HG03521 (cell line): ENCODE results near the gene RPS6KA4.

Experiments used
- ATAC-seq: cut with Tn5 transposase; IDR thresholded peaks from one replicate; pipeline ENCODE4 v1.9.1; 2021; ENCODE audit warnings: mild to moderate bottlenecking, moderate library complexity; ENCODE audit not compliant: unreplicated experiment

The RPS6KA4 gene

GRCh38 chr11:64324692-64325469 lies 34.1 kb upstream of the RPS6KA4 start:
- ATAC-seq: no peak

DNA sequence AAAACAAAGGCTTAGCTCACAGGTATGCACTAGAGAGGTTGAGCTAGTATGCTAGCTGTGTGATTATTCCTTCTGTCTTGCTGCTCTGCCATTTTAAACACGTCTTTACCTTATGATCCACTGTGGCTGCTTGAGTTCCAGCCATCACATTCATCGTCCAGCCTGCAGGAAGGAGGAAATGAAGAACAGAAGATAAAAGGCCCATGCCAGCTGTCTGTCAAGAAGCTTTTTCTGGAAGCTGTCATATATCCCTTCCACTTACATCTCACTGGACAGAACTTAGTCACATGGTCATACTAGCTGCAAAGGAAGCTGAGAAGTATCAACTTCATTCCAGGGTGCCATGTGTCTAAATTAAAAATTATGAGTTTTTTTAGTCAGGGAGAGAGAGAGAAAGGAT lies 31.6 kb upstream of the RPS6KA4 start:
- no peak for ATAC-seq

DNA sequence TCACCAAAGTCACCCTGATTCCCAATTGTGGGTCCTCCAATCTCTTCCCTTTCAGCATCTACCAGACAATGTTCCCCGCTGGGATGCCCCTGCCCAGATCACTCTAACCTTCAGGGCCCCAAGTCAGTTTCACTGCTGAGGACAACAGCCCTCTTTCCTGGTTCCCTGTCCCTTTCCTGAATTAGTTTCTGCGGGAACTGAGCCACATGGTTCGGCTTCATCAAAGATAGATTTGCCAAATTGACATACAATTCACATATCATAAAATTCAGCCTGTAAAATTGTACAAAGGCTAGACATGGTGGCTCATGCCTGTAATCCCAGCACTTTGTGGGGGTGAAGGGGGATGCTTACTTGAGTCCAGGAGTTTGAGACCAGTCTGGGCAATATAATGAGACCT lies 31.0 kb upstream of the RPS6KA4 start:
- ATAC-seq: no peak

DNA sequence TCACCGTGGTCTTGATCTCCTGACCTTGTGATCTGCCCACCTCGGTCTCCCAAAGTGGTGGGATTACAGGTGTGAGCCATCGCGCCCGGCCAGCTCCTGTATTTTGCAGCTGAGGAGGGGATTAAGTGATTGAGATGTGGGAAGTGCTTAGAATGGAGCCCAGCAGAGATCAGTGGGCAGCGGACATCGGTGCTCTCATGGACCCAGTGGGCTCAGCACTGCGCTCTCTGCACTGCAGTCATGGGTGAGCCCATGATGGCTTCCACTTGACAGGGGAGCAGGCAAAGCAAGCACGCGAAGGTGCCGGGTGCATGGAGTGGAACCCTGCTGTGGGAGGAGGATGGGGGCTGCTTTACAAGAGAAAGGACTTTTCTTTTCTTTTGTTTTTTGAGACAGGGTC lies 28.1 kb upstream of the RPS6KA4 start:
- no peak for ATAC-seq

DNA sequence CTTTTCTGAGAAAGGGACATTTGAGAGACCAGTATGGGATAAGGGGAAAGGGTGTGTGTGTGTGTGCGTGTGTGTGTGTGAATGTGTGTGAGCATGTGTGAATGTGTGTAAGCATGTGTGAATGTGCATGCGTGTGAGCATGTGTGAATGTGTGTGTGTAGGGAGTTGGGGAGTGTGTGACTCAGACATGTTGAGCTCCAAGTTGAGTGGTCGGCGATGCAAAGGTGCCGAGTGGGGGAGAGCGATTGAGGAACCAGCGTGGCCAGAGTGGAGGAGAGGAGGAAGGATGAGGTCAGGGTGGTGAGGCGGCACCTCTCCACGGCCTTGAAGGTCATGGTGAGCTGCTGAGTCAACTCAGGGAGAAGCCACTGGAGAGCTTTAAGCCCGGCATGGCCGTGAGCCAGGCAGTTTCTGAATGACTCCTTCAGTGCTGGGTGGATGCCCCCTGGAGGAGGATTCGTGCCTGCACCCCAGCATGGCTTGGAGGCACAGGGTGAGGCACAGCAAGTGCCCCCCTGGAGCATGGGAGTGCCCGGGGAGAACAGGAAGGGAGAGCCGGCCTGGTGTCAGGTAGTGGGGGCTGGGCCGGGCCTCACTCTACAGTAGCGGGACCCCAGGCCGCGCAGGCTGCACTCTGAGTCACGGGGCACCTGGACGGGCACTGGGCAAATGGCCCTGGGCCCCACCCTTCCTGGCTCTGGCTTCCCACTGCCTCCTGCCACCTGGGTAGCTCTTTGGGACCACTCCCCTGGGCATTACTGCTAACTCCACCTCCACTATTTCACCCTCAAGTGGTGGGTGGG lies 27.2 kb upstream of the RPS6KA4 start:
- ATAC-seq: peak; percentile 40

- no peak for ATAC-seq
These were observed 25.4 kb upstream of the RPS6KA4 start for GRCh38 chr11:64333556-64333955.

DNA sequence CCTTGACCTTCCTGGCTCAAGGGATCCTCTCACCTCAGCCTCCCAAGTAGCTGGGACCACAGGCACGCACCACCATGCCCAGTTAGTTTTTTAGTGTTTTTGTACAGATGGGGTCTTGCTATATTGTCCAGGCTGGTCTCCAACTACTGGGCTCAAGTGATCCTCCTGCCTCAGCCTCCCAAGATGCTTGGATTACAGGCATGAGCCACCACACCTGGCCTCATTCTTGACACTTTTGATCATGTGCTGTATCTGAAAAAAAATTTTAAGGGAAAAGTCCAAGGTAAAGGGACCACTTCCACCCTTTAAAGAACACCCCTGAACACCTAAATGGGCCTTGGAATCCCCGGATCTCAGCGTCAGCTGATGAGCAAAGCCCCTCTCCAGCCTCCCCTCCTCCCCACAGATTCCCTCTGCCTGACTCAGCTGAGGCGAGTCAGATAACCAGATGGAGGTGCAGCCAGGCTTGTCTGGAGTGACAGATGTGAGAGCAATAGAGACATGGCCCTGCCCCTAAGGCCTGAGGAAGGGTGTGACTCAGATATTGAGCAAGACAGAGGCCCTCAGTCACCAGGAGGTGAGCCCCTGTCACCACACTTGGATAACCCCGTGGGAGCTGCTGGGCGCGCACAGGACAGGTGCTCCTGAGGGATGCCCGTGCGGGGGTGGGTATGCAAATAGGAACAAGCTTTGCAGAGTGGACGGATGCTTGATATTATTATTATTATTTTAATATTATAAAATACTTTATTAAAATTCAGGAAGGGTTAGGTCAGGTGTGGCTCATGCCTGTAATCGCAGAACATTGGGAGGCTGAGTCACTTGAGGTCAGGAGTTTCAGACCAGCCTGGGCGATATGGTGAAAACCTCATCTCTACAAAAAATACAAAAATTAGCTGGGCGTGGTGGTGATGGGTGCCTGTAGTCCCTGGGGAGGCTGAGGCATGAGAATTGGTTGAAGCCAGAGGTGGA lies 23.9 kb upstream of the RPS6KA4 start:
- peak; percentile 72 for ATAC-seq

- ATAC-seq: no peak
These were observed 21.3 kb upstream of the RPS6KA4 start for GRCh38 chr11:64337538-64338249.

GRCh38 chr11:64338716-64339115 lies 20.2 kb upstream of the RPS6KA4 start:
- no peak for ATAC-seq

- no peak for ATAC-seq
These were observed 19.7 kb upstream of the RPS6KA4 start for GRCh38 chr11:64339286-64339685.

GRCh38 chr11:64339754-64340408 lies 19.1 kb upstream of the RPS6KA4 start, which contains the start of gene CCDC88B:
CCDC88B (plus strand) TSS chr11:64340204; CDS start chr11:64340267, 63 bp downstream.
- peak; percentile 42 for ATAC-seq

DNA sequence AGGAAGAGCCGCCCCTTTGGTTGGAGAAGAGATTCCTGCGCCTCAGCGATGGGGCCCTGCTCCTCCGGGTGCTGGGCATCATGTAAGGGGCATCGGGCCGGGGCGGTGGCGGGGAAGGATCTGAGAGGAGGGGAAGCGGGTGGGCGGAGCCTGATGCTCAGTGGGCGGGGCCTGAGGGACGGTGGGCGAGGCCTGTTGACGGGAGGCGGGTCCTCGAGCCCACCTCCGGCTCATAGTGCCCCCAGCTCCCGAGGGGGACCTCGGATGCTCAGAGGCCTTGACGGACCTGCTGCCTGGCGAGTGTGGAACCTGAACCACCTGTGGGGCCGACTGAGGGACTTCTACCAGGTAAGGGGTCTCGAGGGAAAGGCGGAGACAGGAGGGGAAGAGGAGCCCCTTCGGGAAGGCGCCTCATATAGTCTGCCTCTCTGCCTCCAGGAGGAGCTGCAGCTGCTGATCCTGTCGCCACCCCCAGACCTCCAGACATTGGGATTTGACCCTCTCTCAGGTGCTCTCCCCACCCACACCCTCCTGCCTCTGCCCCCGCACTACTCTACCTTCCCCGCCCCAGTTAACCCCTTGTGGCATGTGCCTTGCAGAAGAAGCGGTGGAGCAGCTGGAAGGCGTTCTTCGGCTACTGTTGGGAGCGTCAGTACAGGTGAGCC lies 18.2 kb upstream of the RPS6KA4 start:
- no peak for ATAC-seq

DNA sequence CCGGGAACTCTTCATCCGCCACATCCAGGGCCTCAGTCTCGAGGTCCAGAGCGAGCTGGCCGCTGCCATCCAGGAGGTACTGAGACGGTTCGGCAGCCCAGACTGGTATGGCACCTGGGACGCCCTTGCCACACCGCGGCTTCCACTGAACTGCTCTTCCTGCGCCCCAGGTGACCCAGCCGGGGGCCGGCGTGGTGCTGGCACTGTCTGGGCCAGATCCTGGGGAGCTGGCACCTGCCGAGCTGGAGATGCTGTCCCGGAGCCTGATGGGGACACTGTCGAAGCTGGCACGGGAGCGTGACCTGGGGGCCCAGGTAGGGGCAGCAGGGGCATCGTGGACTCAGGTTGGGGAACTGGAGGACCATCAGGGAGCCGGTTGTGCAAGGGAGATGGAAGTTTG lies 17.5 kb upstream of the RPS6KA4 start:
- no peak for ATAC-seq

DNA sequence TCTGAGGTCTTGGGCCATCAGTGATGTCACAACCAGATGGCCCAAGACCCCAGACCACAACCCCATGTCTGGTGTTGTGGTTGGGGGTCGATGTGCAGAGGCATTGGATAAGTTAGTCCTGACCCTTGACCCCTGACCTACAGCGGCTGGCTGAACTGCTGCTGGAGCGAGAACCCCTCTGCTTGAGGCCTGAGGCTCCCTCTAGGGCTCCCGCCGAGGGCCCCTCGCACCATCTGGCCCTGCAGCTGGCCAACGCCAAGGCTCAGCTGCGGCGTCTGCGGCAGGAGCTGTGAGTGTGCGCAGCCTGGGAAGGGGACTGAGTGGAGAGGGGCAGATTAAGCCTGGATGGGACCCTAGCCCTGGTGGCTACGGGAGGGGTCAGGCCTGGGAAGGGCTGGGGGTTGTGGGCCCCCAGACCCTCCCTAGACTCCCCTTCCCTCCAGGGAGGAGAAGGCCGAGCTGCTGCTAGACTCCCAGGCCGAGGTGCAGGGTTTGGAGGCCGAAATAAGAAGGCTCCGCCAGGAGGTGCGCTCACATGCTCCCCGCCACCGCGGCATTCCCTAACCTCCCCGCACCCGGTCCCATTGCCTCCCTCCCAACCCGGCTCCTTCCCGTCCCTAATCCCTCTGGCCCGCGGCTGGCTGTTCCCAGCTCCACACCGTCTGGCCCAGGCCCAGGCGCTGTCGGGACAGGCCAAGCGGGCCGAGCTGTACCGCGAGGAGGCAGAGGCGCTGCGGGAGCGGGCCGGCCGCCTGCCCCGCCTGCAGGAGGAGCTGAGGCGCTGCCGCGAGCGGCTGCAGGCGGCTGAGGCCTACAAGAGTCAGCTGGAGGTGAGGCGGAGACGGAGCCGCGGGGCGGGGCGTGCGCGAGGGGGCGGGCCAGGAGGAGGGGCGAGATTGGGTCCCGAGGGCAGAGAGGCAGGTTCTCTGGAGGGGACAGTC lies 16.8 kb upstream of the RPS6KA4 start:
- no peak for ATAC-seq

GRCh38 chr11:64342869-64343745 lies 15.9 kb upstream of the RPS6KA4 start:
- ATAC-seq: no peak

- ATAC-seq: no peak
These were observed 15.0 kb upstream of the RPS6KA4 start for GRCh38 chr11:64343767-64344559.
